Measurements from ENCODE around the gene LCE1C.

The LCE1C gene

DNA sequence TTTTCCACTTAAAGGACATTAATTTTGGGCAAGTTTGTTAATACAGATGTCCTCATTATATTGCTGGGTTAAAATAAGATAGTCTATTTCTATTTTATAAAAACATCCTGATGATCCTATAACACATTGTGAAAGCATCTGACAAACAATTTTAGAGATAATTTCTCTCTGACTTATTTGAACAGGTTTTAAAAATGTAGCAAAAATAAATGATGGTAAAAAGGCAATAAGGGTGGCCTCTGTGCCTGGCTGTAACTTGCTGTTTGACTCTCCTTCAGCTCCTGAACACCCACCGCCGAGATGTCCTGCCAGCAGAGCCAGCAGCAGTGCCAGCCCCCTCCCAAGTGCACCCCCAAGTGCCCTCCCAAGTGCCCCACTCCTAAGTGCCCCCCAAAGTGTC, 20.7 kb upstream of the LCE1C start, which contains the start of gene LCE1A:
Gene LCE1A, plus strand, starts transcription at position 301 of the 400 bp plus-strand sequence. Its CDS starts 0 bp downstream, at position 301.
- TF ChIP-seq EZH2 (IDR thresholded peaks at IDR 0.05; ENCODE audit: borderline replicate concordance, low read depth, low read length, severe bottlenecking) = no peak
- no peak for TF ChIP-seq CTCF (IDR thresholded peaks at IDR 0.05; ENCODE audit: borderline replicate concordance, extremely low read depth, low read length, poor library complexity, severe bottlenecking)
- Histone ChIP-seq H3K27ac (ENCODE audit: low read length) (no peak within 1 kb of the TSS), H3K4me3 (ENCODE audit: low read depth in 1 of 2, low read length in 2 of 2) (no peak within 1 kb of the TSS), H3K79me2 (ENCODE audit: insufficient read depth, low read length) (no peaks in the 10 kb centered on the region), H3K4me2 (ENCODE audit: insufficient read depth, low read length) (no peak within 1 kb of the TSS), H3K9ac (ENCODE audit: low read depth, low read length) (no peak within 1 kb of the TSS), H2AFZ (ENCODE audit: low read depth, low read length) (no peak within 1 kb of the TSS), H4K20me1 (ENCODE audit: insufficient read depth, low read length) (no peaks in the 10 kb centered on the region), H3K4me1 (ENCODE audit: insufficient read depth, low read length) (no peaks in the 10 kb centered on the region), H3K36me3 (ENCODE audit: insufficient read depth, low read length) (no peaks in the 10 kb centered on the region), H3K9me3 (ENCODE audit: insufficient read depth, low read length, severe bottlenecking) (no peaks in the 10 kb centered on the region), H3K27me3 (ENCODE audit: insufficient read depth, low read length, poor library complexity) (peaks cover 15% of the 10 kb centered on the region)
- no peak for ATAC-seq (ENCODE audit: insufficient read depth, low read depth)
- no peak for DNase-seq

DNA sequence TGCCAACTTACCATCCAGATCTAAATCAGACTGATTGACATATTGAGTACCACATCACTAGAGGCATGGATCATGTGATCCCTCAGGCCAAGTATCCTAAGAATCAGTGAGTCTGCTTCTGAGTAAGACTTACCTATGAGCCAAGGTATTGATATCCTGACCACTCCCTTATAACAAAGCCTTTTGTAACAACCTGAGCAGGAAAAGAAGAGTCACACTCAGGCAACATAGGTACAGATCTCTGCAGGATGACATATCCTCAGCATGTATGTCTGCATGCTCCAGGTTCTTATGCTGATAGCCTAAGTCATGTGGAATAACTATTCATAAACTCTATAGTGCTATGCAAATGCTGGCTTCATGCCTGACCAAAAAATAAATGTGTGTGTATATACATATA, 18.5 kb upstream of the LCE1C start:
- no peak overlapping the region for H3K9ac ChIP-seq (ENCODE audit: low read depth, low read length)
- H3K4me1 ChIP-seq (ENCODE audit: insufficient read depth, low read length) = no peaks in the 10 kb centered on the region
- no peak overlapping the region for H3K4me2 ChIP-seq (ENCODE audit: insufficient read depth, low read length)
- H3K79me2 ChIP-seq (ENCODE audit: insufficient read depth, low read length) = no peaks in the 10 kb centered on the region
- no peaks in the 10 kb centered on the region for H3K36me3 ChIP-seq (ENCODE audit: insufficient read depth, low read length)
- DNase-seq (no peak), ATAC-seq (ENCODE audit: insufficient read depth, low read depth) (no peak)
- peaks cover 15% of the 10 kb centered on the region for H3K27me3 ChIP-seq (ENCODE audit: insufficient read depth, low read length, poor library complexity)
- H4K20me1 ChIP-seq (ENCODE audit: insufficient read depth, low read length) = no peaks in the 10 kb centered on the region
- TF ChIP-seq CTCF (IDR thresholded peaks at IDR 0.05; ENCODE audit: borderline replicate concordance, extremely low read depth, low read length, poor library complexity, severe bottlenecking) = no peak
- no peak for TF ChIP-seq EZH2 (IDR thresholded peaks at IDR 0.05; ENCODE audit: borderline replicate concordance, low read depth, low read length, severe bottlenecking)
- no peaks in the 10 kb centered on the region for H3K9me3 ChIP-seq (ENCODE audit: insufficient read depth, low read length, severe bottlenecking)
- H3K27ac ChIP-seq (ENCODE audit: low read length) = no peak overlapping the region
- H2AFZ ChIP-seq (ENCODE audit: low read depth, low read length) = no peak overlapping the region
- no peak overlapping the region for H3K4me3 ChIP-seq (ENCODE audit: low read depth in 1 of 2, low read length in 2 of 2)

GRCh38 chr1:152823294-152823693, 16.8 kb upstream of the LCE1C start:
- DNase-seq = no peak
- no peak overlapping the region for H3K4me3 ChIP-seq (ENCODE audit: low read depth in 1 of 2, low read length in 2 of 2)
- H3K27ac ChIP-seq (ENCODE audit: low read length) = no peak overlapping the region
- no peak overlapping the region for H3K9ac ChIP-seq (ENCODE audit: low read depth, low read length)
- H3K4me1 ChIP-seq (ENCODE audit: insufficient read depth, low read length) = no peaks in the 10 kb centered on the region
- H4K20me1 ChIP-seq (ENCODE audit: insufficient read depth, low read length) = no peaks in the 10 kb centered on the region
- H2AFZ ChIP-seq (ENCODE audit: low read depth, low read length) = no peak overlapping the region
- H3K79me2 ChIP-seq (ENCODE audit: insufficient read depth, low read length) = no peaks in the 10 kb centered on the region
- TF ChIP-seq EZH2 (IDR thresholded peaks at IDR 0.05; ENCODE audit: borderline replicate concordance, low read depth, low read length, severe bottlenecking) (no peak), CTCF (IDR thresholded peaks at IDR 0.05; ENCODE audit: borderline replicate concordance, extremely low read depth, low read length, poor library complexity, severe bottlenecking) (no peak)
- H3K9me3 ChIP-seq (ENCODE audit: insufficient read depth, low read length, severe bottlenecking) = no peaks in the 10 kb centered on the region
- no peak overlapping the region for H3K4me2 ChIP-seq (ENCODE audit: insufficient read depth, low read length)
- peaks cover 15% of the 10 kb centered on the region for H3K27me3 ChIP-seq (ENCODE audit: insufficient read depth, low read length, poor library complexity)
- ATAC-seq (ENCODE audit: insufficient read depth, low read depth) = no peak
- H3K36me3 ChIP-seq (ENCODE audit: insufficient read depth, low read length) = no peaks in the 10 kb centered on the region

- Histone ChIP-seq H3K27ac (ENCODE audit: low read length) (no peak overlapping the region), H3K9me3 (ENCODE audit: insufficient read depth, low read length, severe bottlenecking) (no peaks in the 10 kb centered on the region), H4K20me1 (ENCODE audit: insufficient read depth, low read length) (no peaks in the 10 kb centered on the region), H3K4me3 (ENCODE audit: low read depth in 1 of 2, low read length in 2 of 2) (no peak overlapping the region), H3K36me3 (ENCODE audit: insufficient read depth, low read length) (no peaks in the 10 kb centered on the region), H3K27me3 (ENCODE audit: insufficient read depth, low read length, poor library complexity) (no peaks in the 10 kb centered on the region), H3K9ac (ENCODE audit: low read depth, low read length) (no peak overlapping the region), H3K79me2 (ENCODE audit: insufficient read depth, low read length) (no peaks in the 10 kb centered on the region), H3K4me1 (ENCODE audit: insufficient read depth, low read length) (no peaks in the 10 kb centered on the region), H2AFZ (ENCODE audit: low read depth, low read length) (no peak overlapping the region), H3K4me2 (ENCODE audit: insufficient read depth, low read length) (no peak overlapping the region)
- no peak for DNase-seq
- TF ChIP-seq EZH2 (IDR thresholded peaks at IDR 0.05; ENCODE audit: borderline replicate concordance, low read depth, low read length, severe bottlenecking) = no peak
- no peak for TF ChIP-seq CTCF (IDR thresholded peaks at IDR 0.05; ENCODE audit: borderline replicate concordance, extremely low read depth, low read length, poor library complexity, severe bottlenecking)
- ATAC-seq (ENCODE audit: insufficient read depth, low read depth) = no peak
Measured at GRCh38 chr1:152817309-152817708, 10.9 kb upstream of the LCE1C start.
